GM10847 (cell line): ENCODE results near the gene MYDGF.

Experiments used
- POLR2A ChIP-seq: IDR thresholded peaks from 2 replicates; pipeline ENCODE4 v1.6.1; 2011; ENCODE audit not compliant: insufficient read length; ENCODE audit errors: extremely low read depth

MYDGF gene

DNA sequence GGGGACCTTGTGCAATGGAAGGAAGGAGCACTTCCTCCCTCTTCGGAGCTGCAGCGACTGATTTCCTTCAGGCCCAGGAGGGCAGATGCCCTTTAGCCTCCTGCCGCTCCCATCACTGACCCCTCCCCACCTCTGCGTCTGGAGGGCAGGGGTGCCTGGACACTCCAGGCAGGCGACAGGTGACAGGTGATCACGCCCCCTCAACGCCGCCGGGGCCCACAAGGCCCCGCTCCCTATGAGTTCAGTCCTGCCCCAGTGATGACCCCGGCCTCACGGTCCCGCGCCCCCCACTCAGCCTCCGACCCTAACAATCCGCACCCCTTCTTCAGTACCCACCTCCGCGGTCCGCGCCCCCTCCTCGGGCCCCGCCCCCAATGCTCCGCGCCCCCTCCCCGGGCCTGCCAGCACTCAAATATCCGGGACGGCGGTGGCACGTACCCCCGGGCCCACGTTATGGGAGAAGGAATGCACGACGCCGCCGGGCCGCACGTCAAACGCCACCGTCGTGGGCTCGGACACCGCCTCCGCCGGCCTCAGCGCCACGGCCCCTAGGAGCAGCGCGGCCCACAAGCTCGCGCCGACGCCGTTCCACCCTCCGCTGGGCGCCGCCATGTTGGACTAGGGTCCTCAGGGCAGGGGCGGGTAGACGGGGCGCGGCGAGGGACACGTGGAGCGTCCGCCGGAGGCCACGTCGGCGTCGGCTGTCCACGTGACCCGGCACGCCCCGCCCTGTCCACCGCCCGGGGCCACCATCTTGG lies at the start of gene MYDGF:
Gene MYDGF, minus strand, starts transcription at position 620 of the 758 bp plus-strand sequence. Its CDS starts 8 bp downstream, at position 612.
- peak; percentile 83 for TF ChIP-seq POLR2A

DNA sequence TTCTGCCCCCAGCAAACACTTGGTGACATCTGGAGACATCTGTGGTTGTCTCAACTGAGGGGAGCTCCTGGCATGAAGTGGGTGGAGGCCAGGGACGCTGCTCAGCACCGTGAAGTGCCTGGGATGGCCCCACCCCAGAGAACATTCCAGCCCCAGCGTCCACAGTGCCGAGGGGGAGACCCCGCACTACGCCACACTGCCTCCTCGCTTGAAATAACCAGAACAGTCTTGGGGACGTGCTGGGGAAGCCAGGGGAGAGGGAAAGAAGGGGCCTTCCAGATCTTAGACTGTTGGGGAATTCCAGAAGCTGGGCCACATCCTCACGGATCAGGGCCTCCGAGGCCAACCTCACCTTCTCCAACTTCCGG lies 49.3 kb upstream of the MYDGF start:
- TF ChIP-seq POLR2A, result no peak

- TF ChIP-seq POLR2A, result no peak
Measured at GRCh38 chr19:4717966-4718701, 48.0 kb upstream of the MYDGF start.

- TF ChIP-seq POLR2A, result no peak
Measured at GRCh38 chr19:4717191-4717965, 47.2 kb upstream of the MYDGF start.

- TF ChIP-seq POLR2A, result no peak
Measured at GRCh38 chr19:4715529-4716221, 45.5 kb upstream of the MYDGF start.

DNA sequence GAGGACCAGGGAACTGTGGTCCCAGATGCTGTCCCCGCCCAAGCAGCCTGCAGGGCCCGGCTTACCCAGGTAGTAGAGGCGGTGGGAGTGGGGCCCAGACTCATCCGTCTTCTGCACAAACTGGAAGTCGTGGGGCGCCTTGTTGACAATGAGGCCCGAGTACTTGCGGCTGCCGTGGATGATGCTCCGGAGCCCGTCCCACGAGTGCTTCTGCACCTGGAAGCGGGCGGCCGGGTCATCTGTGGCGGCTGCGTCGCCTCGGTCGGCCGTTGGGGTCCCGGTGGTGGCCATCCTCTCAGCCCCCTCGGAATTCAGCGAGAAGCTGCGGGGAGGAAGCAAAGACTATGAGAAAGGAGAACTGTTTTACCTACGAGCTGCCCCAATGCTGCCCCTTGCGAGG lies 43.9 kb upstream of the MYDGF start:
- TF ChIP-seq POLR2A, result no peak

GRCh38 chr19:4713384-4713951 lies 43.3 kb upstream of the MYDGF start:
- no peak for TF ChIP-seq POLR2A

DNA sequence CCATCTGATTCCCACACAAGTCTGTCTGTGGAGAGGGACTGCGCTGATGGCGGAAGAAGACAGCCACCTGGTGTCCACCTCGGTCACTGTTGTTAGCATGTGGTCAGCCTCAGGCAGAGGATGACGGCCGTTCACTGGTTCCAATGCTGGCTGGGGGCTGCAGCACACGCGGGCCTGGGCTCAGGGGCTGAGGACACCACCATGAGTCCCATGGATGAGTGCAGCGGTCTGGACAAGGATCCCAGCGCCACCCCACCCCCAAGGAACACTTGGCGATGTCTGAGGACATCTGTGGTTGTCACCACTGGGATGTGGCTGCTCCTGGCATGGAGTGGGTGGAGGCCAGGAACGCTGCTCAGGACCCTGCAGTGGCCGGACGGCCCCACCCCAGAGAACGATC lies 42.6 kb upstream of the MYDGF start:
- no peak for TF ChIP-seq POLR2A

GRCh38 chr19:4711211-4711610 lies 41.1 kb upstream of the MYDGF start:
- no peak for TF ChIP-seq POLR2A

DNA sequence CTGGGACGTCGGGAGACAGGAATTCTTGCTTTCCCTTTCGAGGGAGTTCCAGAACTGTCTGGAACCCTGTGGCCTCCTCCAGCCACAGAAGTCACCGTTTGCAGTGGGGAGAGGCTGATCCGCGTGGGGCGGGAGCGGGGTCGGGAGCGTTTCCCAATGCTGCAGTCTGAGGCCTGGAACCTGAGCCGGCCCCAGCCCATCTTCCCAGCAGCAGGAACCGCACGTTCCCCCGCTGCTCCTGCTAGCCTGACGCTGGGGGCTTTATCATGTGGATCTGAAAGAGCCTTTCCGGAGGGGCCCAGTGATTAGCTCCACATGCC lies 40.1 kb upstream of the MYDGF start:
- TF ChIP-seq POLR2A, result no peak

GRCh38 chr19:4709440-4710280 lies 39.5 kb upstream of the MYDGF start:
- TF ChIP-seq POLR2A, result no peak

- TF ChIP-seq POLR2A, result no peak
Measured at GRCh38 chr19:4707956-4708650, 38.0 kb upstream of the MYDGF start.

DNA sequence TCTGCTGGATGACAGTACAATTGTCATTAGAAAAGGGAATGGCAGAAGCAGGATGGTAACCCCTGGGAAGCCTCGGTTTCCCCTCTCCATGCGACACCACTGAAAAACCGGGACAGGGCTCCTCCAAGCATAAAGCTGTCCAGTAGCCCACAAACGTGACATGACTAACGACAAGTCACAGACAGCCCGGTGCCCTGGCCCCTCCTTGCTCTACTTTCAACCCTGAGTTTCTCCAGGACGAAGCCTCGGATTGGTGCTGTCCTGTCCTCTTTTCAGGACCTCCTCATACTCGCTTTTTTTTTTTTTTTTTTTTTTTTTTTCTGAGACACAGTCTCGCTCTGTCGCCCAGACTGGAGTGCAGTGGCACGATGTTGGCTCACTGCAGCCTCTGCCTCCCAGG lies 37.2 kb upstream of the MYDGF start:
- TF ChIP-seq POLR2A, result no peak
